GM19043 (cell line): Measurements from ENCODE around the gene ITCH.

Experiments used
- ATAC-seq: cut with Tn5 transposase; IDR thresholded peaks from one replicate; pipeline ENCODE4 v1.9.1; 2021; ENCODE audit warnings: low read depth; ENCODE audit not compliant: unreplicated experiment

The ITCH gene

DNA sequence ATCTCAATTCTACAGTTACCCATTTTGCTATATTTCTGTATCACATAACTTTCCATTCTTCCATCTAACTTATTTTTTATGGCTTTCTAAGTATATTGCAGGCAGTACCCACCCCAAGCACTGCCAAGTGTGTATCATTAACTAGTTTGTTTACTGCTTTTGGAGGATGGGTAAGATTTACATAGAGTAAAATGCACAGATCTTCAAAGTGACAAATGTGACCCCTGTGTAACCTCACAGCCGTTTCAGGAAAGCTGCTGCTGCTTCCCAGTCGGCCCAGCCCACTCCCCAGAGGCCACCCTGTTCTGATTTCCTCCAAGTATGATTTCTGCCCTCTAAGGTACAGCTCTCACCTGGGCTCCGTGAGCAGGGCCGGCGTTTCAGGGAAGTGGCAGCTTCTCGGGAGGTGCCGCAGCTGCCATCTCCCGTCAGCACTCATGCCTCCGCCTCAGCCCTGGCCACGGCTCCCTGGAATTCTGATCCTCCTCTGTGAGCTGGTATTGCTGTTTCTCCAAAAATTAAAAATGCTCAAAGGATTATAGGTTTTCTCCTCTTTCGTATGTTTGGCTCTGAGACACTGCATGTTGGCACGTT is 180.5 kb downstream of the ITCH start:
- ATAC-seq, result no peak

DNA sequence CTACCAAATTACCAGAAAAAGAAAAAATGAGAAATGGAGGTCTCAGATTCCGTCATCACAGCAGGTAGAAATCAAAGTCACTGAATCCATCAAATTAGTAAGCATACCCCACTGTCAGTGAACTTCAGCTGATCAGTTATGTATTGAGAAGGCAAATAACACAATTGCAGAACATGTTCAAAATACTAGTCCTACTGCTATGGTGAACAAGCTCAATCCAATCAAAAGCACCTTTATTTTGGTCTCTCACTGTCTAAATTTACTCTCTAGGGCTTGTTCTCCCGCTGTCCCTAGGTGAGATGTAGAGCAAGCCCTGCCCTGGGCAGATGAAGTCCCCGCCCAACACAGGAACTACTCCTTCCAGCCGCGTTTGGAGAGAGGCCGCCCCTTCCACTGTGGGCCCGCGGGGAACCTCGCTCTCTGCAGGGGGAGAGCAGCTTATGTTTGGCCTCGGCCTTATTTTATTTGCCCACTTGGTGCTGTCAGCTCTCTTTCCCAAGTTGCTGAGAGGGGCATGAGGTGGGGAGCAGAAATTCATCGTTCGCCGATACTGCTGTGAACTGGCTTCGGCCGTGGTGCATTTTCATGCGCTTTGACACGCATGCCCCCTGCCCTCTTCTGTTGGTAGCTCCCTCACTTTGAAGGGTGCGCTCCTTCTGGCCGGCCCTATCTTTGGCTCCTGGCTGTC is 181.2 kb downstream of the ITCH start:
- ATAC-seq, result no peak

DNA sequence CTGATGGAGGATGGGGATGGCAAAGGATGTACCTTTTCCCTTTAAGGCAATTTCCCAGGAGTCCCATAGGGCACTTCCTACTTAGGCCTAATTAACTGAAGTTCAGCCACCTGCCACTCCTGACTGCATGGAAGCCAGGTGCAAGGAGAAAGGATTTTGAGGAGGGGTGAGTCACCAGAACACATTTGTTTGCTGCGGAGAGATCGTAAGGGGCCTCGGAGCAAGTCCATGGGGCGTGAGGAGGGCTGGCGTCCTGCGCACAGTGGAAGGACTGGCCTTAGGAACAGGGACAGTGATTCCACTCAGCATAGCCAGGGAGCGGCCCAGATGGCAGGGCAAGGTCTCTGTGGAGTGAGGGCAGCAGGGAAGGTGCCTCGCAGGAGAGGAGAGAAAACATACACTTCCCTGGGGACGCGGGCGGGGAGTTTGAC is 183.7 kb downstream of the ITCH start:
- no peak for ATAC-seq

DNA sequence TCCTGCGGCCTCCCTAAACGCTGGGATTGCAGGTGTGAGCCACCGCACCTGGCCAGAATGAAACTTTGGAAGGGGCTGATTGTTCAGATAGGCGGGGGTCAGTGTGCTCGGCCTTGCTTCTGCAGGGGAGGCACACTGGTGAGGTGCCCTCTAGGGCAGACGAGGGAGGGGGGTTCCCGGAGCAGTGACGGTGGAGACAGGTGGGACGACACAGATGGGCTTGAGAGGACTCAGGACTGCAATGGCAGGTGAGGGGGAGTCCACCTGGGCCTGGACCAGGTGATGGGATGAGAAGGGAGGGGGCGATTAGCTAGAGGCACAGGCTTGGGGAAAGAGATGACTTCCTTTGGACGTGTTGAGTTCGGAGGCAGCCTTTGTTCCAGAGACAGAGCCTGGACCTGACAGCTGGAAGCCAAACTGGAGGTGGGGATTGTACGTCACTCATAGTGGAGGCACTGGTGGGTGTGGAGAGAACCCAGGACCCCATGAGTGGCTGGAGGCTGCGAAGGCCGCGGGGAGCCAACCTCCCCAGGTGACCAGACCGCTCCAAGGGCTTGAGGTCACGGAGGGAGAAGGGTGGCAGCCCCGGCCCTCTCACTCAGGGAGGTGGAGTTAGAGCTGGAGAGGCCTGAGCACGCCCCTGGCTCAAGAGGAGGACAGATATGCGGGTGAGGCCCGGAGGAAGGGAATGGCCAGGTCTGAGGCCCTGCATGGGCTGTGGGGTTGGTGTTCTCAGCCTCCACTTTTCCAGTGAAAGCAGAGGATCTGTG is 185.0 kb downstream of the ITCH start:
- ATAC-seq, result no peak

GRCh38 chr20:34549291-34549928 is 186.3 kb downstream of the ITCH start:
- ATAC-seq, result no peak

- ATAC-seq, result no peak
These were observed 186.8 kb downstream of the ITCH start for GRCh38 chr20:34549929-34550305.

- ATAC-seq, result no peak
These were observed 189.5 kb downstream of the ITCH start for GRCh38 chr20:34552569-34552968.

GRCh38 chr20:34553366-34553867 is 190.3 kb downstream of the ITCH start:
- no peak for ATAC-seq

DNA sequence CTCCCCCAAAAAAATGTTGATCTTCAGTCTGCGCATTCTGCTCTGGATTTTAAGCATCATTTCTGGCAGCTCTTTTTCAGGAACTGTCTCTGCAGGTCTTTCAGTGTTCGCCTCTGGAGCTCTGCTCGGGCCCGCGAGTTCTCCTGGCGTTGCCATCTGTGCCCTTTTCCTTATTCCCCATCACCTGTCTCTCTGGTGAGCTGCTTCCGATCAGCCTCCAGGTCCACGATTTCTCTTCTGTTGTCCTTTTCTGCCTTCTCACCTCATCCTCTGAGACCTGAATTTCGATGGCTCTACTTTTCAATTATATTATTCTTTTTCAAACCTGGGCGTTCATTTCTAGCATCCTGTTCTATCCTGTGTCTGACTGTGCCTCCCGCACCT is 194.9 kb downstream of the ITCH start:
- no peak for ATAC-seq

DNA sequence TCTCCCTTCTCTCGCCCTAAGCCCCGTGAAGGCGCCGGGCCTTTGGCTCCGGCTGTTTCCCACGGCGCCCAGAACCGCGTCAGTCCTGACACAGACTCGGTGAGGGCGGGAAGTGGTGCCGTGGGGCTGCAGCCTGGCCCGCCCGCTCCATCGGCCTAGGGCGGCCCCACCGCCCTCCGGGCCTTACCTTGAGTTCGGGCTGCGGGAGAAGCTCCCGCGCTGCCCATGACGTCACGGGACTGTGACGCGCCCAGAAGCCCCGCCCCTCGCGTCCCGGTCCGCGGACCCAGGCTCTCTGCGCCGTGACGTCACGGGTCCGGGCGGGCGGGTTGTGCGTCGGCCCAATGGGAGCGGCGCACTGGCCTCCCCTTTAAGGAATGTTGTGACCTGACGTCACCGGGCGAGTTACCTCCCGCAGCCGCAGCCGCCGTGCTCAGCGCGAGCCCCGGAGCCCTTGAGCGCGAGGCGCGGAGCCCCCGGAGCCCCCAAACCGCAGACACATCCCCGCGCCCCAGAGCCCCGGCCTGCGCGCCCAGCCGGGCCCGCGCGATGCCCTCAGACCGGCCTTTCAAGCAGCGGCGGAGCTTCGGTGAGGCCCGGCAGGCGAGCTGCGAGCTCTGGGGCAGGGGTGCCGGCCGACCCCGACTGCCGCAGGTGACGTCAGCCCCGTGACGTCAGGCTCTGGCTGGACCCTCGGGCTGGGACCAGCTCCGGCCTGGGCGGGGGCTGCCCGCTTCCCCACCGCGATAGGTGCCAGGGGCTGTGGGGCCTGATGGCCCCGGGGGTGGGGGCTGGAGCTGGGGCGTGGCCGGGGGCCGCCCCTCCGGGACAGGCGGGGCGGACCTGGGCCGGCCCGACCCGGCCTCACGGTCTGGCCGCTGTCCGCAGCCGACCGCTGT is 195.5 kb downstream of the ITCH start, which contains the start of gene MAP1LC3A:
Gene MAP1LC3A (plus strand): TSS at position 399 of the 899 bp plus-strand sequence. CDS start 151 bp downstream, at position 550.
- no peak for ATAC-seq

DNA sequence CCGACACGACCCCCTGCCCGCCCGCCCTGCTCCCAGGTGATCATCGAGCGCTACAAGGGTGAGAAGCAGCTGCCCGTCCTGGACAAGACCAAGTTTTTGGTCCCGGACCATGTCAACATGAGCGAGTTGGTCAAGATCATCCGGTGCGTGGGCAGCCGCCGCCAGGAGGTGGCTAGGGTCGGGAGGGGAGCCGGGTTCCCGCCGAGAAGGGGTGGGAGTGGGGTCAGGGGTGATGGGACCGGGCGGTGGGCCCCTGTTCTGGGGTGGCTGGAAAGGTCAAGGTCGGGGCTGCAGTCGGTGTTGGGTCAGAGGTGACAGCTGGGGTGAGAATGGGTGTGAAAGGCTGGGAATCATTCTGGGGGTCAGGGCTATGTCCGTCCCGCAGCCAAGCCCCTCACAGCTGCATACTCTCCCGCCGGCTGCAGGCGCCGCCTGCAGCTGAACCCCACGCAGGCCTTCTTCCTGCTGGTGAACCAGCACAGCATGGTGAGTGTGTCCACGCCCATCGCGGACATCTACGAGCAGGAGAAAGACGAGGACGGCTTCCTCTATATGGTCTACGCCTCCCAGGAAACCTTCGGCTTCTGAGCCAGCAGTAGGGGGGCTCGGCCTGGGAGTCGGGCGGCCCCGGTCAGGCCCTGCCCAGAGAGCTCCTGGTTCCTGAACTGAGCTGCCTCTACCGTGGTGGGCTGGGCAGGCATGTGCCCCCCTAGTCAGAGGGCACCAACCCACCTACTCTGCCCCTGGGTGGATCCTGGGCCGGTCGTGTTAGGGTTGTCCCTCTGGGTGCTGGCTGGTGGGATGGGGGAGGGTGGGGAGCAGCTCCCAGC is 196.5 kb downstream of the ITCH start:
- ATAC-seq, result no peak

DNA sequence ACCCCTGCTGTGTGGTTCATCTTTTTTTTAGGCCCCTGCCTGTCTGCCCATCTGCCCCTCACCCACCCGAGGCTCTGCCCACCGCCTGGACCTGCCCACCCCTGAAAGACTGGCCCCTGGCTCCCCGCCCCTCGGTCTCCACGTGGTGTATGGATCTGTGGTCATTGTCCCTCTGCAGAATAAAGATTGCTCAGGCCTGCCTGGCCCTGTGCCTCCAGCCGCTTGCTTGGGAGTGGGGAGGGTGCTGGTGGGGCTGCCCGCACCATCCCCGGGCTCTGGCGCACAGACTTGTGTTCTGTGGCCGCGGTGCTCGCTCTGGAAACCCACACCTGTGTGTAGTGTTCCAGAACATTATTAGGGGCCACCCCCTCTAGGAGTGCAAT is 197.1 kb downstream of the ITCH start:
- ATAC-seq, result no peak

GRCh38 chr20:34560614-34561013 is 197.5 kb downstream of the ITCH start:
- ATAC-seq, result no peak
